IMR-90 (cell line): ENCODE data around the gene DLGAP4.

Experiments used
- CEBPB ChIP-seq: IDR thresholded peaks from 2 replicates; pipeline ENCODE4 v1.6.1; 2012; ENCODE audit warnings: low read depth, low read length, improper control_type of control experiment
- CTCF ChIP-seq: conservative IDR thresholded peaks from 2 replicates; pipeline ENCODE4 v1.5.1; 2012; ENCODE audit warnings: mild to moderate bottlenecking, low read depth, low read length, improper control_type of control experiment
- FOS ChIP-seq: fragments of 150-350 bp; IDR thresholded peaks from 2 replicates; pipeline ENCODE4 v1.6.1; 2016; ENCODE audit warnings: low read depth, low read length
- MAFK ChIP-seq: IDR thresholded peaks from 2 replicates; pipeline ENCODE4 v1.6.1; 2012; ENCODE audit warnings: low read depth, low read length, improper control_type of control experiment
- MAZ ChIP-seq: IDR thresholded peaks from 2 replicates; pipeline ENCODE4 v1.6.1; 2012; ENCODE audit warnings: low read depth, mild to moderate bottlenecking, low read length, improper control_type of control experiment, moderate library complexity, borderline replicate concordance
- NFE2L2 ChIP-seq: fragments of 150-350 bp; IDR thresholded peaks from 2 replicates; pipeline ENCODE4 v1.6.1; 2016; ENCODE audit warnings: low read depth, mild to moderate bottlenecking, low read length
- POLR2A ChIP-seq: IDR thresholded peaks from 2 replicates; pipeline ENCODE4 v1.6.1; 2012; ENCODE audit warnings: mild to moderate bottlenecking, low read depth, low read length
- RAD21 ChIP-seq: IDR thresholded peaks from 2 replicates; pipeline ENCODE4 v1.6.1; 2012; ENCODE audit warnings: low read length, improper control_type of control experiment
- RCOR1 ChIP-seq: IDR thresholded peaks from 2 replicates; pipeline ENCODE4 v1.6.1; 2012; ENCODE audit warnings: mild to moderate bottlenecking, low read length, improper control_type of control experiment; ENCODE audit not compliant: insufficient replicate concordance
- RFX5 ChIP-seq: IDR thresholded peaks from 2 replicates; pipeline ENCODE4 v1.8.0; 2012; ENCODE audit warnings: low read depth, mild to moderate bottlenecking, low read length, moderate library complexity
- SMC3 ChIP-seq: fragments of 150-350 bp; IDR thresholded peaks from 2 replicates; pipeline ENCODE4 v1.6.1; 2016; ENCODE audit warnings: low read depth, mild to moderate bottlenecking, antibody characterized with exemption, low read length, moderate library complexity
- USF2 ChIP-seq: fragments of 150-350 bp; IDR thresholded peaks from 2 replicates; pipeline ENCODE4 v1.6.1; 2017; ENCODE audit warnings: mild to moderate bottlenecking, antibody characterized with exemption, low read length, low read depth
- TF ChIP-seq, protein P1 (sequence below): fragments of 150-350 bp; IDR thresholded peaks from 2 replicates; pipeline ENCODE4 v1.6.1; 2016; ENCODE audit warnings: low read depth, mild to moderate bottlenecking, low read length, moderate library complexity, borderline replicate concordance

DNA sequence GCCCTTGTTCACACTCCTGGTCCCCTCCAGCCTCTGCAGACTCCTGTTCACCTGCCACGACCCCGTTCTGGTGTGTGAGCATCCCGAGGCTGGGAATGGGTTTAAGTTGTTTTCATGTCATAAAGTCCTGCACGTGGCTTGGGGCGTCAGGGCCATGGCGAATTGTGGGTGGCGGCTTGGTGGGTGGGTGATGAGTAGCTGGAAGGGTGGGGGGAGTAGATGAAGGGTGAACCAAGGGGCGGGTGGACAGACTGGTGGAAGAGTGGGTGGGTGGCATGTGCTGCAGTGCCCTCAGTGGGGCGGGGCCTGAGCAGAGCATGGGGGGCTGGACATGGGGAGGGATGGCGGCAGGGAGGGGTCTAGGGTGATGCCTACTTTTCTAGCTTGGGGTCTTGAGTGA, 54.3 kb downstream of the DLGAP4 start:
- TF ChIP-seq CTCF (no peak), RAD21 (no peak), POLR2A (no peak), MAZ (no peak), RCOR1 (no peak), NFE2L2 (no peak), USF2 (no peak), SMC3 (no peak), FOS (no peak), RFX5 (no peak), CEBPB (no peak), MAFK (no peak)
- TF ChIP-seq, protein P1, sequence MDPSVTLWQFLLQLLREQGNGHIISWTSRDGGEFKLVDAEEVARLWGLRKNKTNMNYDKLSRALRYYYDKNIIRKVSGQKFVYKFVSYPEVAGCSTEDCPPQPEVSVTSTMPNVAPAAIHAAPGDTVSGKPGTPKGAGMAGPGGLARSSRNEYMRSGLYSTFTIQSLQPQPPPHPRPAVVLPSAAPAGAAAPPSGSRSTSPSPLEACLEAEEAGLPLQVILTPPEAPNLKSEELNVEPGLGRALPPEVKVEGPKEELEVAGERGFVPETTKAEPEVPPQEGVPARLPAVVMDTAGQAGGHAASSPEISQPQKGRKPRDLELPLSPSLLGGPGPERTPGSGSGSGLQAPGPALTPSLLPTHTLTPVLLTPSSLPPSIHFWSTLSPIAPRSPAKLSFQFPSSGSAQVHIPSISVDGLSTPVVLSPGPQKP, result no peak
